Stimulated activated CD4-positive, alpha-beta T cell treated with anti-CD3 and anti-CD28 coated beads, Interleukin-4, amount 100 ng/mL, for 24 hours (primary cell): ENCODE measurements around the gene FAM236C.
"Not testable (repeated sequence)": the region's sequence is repeated elsewhere in the genome, so short reads cannot be mapped to it uniquely, and the experiment has no call there.

Source experiments
- DNase-seq: peaks from one replicate; pipeline ENCODE4 v3.0.0-alpha.2; 2020

The FAM236C gene

GRCh38 chrX:72912315-72912714 is at the start of gene FAM236C:
Gene FAM236C (plus strand): TSS chrX:72912615. CDS start chrX:72912715, 100 bp downstream.
- DNase-seq = not testable (repeated sequence)

DNA sequence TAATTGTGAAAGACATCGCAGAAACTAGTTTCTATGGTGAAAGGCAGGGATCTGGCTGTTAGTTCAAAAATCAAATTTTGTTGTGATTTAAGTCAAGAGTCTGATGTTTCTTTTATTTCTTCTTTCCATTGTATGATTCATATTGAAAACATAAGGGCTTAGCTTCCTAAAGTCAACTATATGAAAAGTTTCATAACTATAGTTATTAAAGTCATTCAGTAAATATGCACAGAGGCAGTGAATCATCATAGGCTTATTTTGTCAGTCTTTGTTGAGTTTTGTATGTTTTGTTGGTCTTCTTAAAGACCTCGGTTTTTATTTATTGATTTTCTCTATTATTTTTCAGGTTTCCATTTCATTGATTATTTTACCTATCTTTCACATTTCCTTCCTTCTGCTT is 29.5 kb upstream of the FAM236C start:
- not testable (repeated sequence) for DNase-seq

DNA sequence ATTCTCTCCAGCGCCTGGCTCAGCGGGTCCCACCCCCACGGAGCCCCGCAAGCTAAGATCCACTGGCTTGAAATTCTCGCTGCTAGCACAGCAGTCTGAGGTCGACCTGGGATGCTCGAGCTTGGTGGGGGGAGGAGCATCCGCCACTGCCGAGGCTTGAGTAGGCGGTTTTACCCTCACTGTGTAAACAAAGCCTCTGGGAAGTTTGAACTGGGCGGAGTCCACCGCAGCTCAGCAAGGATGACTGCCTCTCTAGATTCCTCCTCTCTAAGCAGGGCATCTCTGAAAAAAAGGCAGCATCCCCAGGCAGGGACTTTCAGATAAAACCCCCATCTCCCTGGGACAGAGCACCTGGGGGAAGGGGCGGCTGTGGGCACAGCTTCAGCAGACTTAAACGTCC is 22.7 kb upstream of the FAM236C start:
- DNase-seq = not testable (repeated sequence)

GRCh38 chrX:72916096-72916495 is 3.7 kb downstream of the FAM236C start:
- not testable (repeated sequence) for DNase-seq

GRCh38 chrX:72932283-72932682 is 19.9 kb downstream of the FAM236C start:
- DNase-seq = not testable (repeated sequence)

- not testable (repeated sequence) for DNase-seq
Measured at GRCh38 chrX:72936455-72936854, 24.0 kb downstream of the FAM236C start.

- DNase-seq = not testable (repeated sequence)
Measured at GRCh38 chrX:72936882-72937455, 24.6 kb downstream of the FAM236C start.

DNA sequence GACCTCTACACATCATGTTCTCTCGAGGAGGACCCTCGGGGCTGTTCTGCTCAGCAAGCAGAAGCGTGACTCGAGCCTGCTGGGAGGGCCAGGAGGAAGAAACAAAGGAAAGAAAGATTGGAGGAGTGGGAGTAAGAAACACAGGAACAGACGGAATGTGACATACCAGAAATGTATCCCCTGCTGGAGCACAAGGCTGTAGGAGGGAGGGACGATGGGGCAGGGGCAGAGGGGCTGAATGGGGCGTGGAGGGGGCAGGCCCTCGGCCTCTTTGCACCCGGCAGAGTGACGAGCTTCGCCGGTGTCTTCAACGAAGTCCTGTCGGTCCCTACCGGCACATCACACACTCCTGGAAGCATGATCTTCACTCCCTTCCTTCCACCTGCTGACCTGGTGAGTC is 25.5 kb downstream of the FAM236C start, which contains the start of gene FAM236A:
Gene FAM236A (plus strand): TSS at position 301 of the 400 bp plus-strand sequence. CDS start 57 bp downstream, at position 358.
- not testable (repeated sequence) for DNase-seq

DNA sequence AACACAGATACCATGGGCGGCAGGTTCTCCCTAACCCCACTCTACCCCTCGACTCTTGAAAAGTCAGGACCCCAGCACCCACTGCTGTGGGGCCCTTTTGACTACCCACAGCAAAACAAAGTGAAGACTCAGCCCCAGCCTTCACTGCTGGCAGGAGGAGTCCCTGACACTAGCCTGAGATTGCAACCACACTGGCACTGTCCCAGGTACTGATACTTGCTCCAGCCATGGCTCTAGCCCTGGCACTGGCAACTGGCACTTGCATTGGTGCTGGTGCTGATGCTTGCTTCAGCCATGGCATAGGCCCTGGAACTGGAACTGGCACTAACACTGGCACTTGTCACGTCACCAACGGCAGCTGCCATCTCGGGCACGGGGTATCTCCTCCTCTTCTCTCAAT is 29.9 kb downstream of the FAM236C start:
- not testable (repeated sequence) for DNase-seq

GRCh38 chrX:72943035-72943818 is 30.8 kb downstream of the FAM236C start:
- DNase-seq = not testable (repeated sequence)

- not testable (repeated sequence) for DNase-seq
Measured at GRCh38 chrX:72943819-72944169, 31.4 kb downstream of the FAM236C start, which contains the start of gene DMRTC1. Gene DMRTC1 (minus strand): TSS chrX:72943837. CDS start chrX:72875694, 68,143 bp downstream.

DNA sequence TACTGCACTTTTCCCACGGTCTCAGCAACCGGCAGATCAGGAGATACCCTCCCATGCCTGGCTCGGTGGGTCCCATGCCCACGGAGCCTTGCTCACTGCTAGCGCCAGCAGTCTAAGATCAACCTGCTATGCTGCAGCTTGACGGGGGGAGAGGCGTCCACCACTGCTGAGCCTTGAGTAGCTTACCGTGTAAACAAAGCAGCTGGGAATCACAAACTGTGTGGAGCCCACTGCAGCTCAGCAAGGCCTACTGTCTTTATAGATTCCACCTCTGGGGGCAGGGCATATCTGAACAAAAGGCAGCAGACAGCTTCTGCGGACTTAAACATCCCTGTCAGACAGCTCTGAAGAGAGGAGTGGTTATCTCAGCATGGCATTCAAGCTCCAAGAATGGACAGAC is 47.6 kb downstream of the FAM236C start:
- DNase-seq = not testable (repeated sequence)
